HG03378 (cell line): Measurements from ENCODE around the gene GARIN5B.
"Not testable (repeated sequence)": the region's sequence is repeated elsewhere in the genome, so short reads cannot be mapped to it uniquely, and the experiment has no call there.

Experiments used
- ATAC-seq: cut with Tn5 transposase; IDR thresholded peaks from one replicate; pipeline ENCODE4 v1.9.1; 2021; ENCODE audit warnings: mild to moderate bottlenecking, moderate library complexity; ENCODE audit not compliant: unreplicated experiment

GARIN5B gene

GRCh38 chr19:55362990-55363716 lies at the start of gene GARIN5B:
TSS of gene GARIN5B (minus strand) at chr19:55363260. CDS start at chr19:55363066, 194 bp downstream.
- ATAC-seq: no peak

DNA sequence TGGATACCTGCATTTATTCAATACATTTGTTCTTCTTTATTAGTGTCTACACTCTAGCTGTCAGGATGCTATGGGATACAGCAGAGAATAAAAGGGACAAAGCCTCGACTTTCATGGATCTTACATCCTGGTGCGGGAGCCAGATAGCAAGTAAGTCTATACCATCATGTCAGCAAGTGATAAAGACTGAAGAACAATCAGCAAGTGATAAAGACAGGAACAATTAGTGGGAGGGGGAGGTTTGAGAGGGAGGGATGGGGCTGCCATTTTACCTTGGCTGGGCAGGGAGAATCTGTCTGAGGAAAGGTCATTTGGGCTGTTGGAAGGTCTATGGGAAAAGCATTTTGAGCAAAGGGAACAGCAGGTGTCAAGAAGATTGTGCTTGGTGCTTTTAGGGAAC lies 47.1 kb upstream of the GARIN5B start:
- no peak for ATAC-seq

GRCh38 chr19:55409179-55409578 lies 46.1 kb upstream of the GARIN5B start:
- ATAC-seq: not testable (repeated sequence)

DNA sequence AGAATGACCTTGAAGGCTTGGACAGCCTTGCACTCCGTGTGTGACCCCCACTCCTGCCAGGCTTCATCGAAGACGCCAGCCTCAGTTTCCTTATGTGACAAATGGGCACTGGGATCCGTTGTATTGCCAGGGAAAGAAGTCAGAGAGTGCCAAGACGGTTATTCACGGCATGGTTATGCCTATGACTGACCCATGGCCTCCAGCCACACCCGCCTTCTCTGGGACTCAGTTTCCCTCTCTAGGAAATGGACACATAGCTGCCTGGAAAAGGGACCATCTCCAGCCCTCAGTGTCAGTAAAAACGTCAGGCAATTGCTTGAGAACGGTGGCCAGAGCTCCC lies 45.4 kb upstream of the GARIN5B start:
- ATAC-seq: no peak

GRCh38 chr19:55407800-55408532 lies 44.9 kb upstream of the GARIN5B start:
- peak; percentile 85 for ATAC-seq

DNA sequence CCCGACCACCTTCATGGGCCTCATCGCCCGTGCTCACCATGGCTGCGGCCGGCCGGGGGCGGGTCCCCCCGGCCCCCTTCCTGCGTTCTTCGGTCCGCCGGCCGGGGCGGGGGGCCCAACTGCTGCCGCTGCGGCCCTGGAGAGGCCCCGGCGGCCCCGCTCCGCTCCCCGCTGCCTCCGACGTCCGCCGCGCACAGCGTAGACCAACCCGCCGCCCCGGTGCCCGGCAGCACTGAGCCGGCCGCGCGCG lies 44.4 kb upstream of the GARIN5B start, which contains the start of gene UBE2S:
UBE2S (minus strand) TSS at position 239 of the 250 bp plus-strand sequence; CDS start at position 40, 199 bp downstream.
- not testable (repeated sequence) for ATAC-seq

GRCh38 chr19:55406826-55407549 lies 43.9 kb upstream of the GARIN5B start:
- no peak for ATAC-seq

- ATAC-seq: no peak
These were observed 43.2 kb upstream of the GARIN5B start for GRCh38 chr19:55406091-55406825.

GRCh38 chr19:55405638-55406037 lies 42.6 kb upstream of the GARIN5B start:
- ATAC-seq: no peak

DNA sequence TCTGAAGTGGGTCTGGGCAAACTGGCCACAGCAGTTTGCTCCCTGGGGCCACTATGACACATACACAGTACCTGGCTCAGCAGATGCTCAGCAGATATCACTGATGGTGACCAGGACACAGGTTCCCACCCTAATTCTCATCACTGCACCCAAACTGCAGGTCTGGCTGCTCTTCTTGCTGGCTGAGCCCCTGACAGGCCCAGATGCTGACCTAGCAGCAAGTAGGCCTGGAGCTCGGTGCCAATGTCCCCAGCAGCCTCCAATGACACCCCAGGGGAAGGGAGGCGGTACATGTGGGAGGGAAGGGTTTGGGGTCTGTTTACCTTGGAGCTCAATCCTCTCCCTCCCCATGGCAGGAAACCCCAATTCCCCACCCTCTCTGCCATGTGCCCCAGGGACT lies 39.4 kb upstream of the GARIN5B start:
- ATAC-seq: no peak

GRCh38 chr19:55401390-55401789 lies 38.3 kb upstream of the GARIN5B start:
- ATAC-seq: not testable (repeated sequence)

DNA sequence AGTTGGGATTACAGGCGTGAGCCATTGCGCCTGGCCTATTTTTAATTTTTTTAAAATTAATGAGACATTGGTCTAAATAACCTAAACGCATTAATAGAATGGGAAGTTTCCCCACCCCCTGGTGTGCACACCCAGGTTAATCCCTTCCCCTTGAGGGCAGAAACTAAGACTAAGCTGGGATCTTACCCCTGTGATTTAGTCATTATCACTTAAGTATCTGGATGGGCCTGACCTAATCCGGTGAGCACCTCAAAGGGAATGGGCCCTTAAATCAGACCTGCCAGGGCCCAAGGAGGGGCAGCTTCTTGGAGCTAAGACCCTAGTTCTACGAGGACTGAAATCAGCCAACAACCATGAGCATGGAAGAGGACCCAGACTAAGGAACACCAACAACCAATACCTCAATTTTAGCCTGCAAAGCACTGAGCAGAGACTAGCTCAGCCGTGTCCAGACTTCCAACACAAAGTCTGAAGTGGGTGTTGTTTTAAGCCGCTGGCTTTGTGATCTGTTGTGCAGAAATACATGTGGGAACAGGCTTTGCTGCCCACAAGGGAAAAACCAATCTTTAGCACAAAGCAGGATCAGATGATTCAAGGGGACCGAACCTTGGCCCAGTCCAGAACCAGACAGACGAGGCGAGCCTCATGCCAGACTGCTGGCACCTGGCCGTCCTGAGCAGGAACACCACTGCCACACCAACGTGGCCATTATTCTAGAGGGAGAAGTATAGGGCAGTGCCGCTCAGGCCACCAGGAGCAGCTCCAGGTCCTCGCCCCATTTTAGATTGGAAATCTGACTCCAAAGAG lies 37.4 kb upstream of the GARIN5B start:
- no peak for ATAC-seq

DNA sequence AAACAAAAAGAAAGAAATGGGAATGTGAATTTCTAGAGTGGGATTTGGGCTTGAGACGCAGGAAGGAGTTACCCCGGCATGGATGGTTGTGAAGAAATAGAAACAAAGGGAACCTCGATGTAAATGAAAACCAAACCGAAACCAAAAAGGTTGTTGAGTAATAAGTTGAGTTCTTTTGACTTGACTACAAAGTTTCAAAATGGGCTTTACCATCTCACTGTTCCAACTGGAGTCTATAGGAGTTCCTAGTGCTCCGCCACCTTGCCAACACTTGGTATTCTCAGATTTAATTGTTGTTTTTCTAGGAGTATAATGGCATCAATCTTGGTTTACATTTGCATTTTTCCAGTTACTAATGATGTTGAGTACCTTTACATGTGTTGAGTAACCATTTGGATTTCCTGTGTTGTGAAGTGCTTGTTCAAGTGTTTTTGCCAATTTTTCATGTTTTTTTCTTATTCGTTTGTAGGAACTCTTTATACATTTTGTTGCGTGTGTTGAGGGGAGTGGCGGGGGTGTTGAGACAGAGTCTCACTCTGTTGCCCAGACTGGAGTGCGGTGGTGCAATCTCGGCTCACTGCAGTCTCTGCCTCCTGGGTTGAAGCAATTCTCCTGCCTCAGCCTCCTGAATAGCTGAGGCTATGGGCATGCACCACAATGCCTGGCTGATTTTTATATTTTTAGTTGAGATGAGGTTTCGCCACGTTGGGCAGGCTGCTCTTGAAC lies 35.3 kb upstream of the GARIN5B start:
- no peak for ATAC-seq

- ATAC-seq: no peak
These were observed 30.0 kb upstream of the GARIN5B start for GRCh38 chr19:55392820-55393761.

DNA sequence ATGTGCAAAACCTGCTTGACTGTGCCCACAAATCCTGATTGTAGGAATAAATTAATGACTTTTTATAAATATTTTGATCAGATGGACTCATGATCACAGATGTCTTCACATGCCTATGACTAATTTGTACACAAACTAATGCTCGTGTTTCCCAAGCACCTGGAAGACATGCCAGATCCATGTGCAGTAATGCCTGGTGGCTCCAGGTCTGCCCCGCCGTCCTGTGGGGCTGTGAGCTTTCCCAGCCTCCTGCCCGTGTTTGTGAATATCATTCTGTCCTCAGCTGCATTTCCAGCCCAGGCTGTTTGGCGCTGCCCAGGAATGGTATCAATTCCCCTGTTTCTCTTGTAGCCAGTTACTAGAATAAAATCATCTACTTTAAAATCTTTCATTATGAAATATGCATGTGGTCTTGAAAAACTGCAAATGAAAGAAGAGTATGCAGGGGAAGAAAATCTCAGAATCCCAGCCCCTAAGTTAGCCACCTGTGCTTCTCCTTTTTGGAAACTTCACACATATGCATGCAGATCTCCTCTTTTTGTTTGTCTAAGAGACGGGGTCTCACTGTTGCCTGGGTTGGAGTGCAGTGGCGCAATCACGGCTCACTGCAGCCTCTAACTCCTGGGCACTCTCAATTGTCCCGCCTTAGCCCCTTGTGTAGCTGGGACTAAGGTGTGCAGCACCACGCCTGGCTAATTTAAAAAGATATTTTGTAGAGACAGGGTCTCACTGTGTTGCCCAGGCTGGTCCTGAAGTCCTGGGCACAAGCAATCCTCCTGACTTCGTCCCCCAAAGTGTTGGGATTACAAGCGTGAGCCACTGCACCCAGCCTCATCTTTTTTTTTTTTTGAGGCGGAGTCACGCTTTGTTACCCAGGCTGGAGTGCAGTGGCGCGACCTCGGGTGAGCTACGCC lies 28.9 kb upstream of the GARIN5B start:
- no peak for ATAC-seq

DNA sequence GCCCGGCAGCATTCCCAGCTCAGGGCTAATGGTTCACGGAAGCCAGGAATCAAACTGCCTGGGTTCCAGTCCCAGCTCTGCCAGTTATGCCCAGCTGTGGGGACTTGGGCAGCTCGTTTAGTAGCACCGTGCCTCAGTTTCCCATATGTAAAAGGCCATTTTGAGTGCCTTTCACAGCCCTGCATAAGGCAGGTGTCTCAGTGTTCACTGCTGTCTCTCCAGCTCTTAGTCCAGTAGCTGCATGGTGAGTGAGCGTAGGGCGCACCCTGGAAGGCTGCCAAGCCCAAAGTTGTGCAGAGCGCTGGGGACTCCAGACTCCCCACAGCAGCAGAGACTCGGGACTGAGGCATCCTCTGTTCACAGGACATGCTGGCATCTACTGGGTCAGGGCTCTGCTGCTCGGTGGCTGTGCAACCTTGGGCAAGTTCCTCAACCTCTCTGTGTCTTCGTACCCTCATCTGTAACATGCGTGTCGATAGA lies 28.2 kb upstream of the GARIN5B start:
- ATAC-seq: no peak

DNA sequence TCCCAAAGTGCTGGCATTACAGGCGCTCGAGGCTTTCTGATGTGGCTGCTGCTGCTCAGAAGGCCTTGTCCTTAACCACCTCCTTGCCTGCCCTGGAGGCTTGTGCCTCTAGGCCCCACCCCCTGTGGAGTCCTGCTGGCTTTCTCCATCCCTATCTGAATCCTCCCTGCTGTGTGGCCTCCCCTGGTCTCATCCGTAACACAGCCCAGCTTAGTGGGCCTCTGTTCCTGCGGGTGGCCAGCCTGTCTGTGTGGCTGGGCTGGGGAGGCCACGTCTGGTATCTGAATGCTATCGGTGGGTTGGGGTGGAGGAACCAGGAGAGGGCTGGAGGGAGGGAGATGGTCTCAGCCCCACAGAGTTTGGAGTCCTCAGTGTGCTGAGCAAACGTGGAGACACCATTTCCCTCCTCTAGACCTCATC lies 27.4 kb upstream of the GARIN5B start:
- ATAC-seq: no peak
